ENCODE data around the gene SEPTIN1.
A peak's percentile ranks its signal among the peaks of the same experiment; 100 is the strongest.
"Not testable (repeated sequence)": the region's sequence is repeated elsewhere in the genome, so short reads cannot be mapped to it uniquely, and the experiment has no call there.

Gene SEPTIN1

DNA sequence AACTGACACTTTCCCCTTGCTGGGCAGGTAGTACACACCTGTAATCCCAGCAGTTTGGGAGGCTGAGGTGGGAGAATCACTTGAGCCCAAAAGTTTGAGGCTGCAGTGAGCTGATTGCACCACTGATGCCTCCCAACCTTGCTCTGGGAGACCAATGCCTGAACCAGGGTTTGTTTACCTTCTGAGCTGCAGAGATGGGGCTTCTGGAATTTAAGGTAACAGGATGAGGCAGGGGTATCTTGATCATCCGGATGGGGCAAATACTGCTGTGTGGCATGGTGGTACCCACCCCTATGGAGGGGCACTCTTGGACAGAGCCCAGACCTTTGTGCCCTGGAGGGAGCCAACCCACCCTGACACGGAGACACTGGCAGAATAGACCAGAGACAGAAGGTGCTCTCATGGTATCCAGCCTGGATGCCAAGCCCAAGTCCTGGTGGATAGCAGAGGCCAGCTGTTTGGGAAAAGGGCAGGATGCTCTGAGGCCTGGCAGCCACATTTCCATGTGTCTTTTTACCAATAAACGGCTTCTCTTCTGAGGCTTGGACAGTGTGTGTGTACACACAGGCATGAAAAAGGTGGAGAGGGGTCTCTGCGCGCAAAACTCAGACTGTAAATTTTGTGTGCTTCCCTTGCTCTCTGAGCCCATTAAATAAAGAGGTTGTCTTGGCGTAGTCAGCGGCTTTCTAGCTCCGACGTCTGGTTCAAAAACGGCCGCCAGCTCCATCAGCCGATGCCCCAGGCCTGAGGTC lies 17.2 kb upstream of the SEPTIN1 start:
- DNase-seq, result peak in 1 of 2 experiments; percentile 42

DNA sequence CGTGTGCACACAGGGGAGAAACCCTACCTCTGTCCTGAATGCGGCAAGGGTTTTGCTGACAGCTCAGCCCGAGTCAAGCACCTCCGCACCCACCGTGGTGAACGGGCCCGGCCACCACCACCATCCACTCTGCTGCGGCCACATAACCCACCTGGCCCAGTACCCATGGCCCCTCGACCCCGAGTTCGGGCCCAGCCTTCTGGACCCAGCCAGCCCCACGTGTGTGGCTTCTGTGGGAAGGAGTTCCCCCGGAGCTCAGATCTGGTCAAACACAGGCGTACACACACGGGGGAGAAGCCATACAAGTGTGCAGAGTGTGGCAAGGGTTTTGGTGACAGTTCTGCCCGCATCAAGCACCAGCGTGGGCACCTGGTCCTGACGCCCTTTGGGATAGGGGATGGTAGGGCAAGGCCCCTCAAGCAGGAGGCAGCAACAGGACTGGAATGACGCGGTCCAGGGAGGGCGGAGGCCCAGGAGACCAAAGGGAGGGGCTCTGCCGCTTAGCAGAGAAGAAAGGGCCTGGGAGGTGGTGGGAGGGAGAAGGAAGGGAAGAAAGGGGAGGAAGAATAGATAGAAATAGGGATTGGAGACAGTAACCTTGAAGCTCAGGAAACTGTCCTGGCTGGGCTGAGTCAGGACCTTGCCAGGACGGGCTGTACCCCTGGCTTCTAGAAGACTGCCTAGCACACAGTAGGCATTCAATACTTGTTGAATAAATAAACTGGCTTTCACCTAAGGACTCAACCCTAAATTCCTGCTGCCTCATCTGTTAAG lies 16.5 kb upstream of the SEPTIN1 start:
- no peak for DNase-seq

DNA sequence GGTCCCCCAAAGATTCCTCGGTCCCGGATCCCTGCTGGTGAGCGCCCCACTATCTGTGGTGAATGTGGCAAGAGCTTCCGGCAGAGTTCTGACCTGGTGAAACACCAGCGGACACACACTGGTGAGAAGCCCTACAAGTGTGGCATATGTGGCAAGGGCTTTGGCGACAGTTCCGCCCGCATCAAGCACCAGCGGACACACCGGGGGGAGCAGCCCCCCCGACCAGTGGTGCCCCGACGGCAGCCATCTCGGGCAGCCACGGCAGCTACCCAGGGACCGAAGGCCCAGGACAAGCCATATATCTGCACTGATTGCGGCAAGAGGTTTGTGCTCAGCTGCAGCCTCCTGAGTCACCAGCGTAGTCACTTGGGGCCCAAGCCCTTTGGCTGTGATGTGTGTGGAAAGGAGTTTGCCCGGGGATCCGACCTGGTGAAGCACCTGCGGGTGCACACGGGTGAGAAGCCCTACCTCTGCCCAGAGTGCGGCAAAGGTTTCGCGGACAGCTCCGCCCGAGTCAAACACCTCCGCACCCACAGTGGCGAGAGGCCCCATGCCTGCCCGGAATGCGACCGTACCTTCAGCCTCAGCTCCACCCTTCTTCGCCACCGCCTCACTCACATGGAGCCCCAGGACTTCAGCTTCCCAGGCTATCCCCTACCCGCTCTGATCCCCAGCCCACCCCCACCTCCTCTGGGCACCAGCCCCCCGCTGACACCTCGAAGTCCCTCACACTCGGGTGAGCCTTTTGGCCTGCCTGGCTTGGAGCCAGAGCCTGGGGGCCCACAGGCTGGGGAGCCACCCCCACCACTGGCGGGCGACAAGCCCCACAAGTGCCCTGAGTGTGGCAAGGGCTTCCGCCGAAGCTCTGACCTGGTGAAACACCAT lies 15.7 kb upstream of the SEPTIN1 start:
- no peak for DNase-seq

DNA sequence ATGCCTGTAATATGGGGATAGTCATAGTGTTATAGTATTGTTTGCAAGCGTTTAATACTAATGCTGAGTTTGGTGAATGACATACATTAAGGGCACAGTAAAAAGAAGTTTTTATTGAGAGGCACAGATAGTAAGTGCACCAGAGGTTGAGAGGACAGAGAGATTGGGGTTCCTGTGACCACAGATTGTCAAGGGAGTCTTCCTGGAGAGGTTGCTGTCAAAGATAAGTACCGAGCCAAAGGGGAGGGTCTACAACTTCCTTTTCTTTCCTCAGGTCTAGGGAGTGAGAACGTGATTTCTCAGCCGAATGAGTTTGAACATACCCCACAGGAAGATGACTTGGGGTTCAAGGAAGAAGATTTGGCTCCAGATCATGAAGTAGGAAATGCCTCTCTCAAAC lies 14.7 kb upstream of the SEPTIN1 start:
- DNase-seq, result no peak

DNA sequence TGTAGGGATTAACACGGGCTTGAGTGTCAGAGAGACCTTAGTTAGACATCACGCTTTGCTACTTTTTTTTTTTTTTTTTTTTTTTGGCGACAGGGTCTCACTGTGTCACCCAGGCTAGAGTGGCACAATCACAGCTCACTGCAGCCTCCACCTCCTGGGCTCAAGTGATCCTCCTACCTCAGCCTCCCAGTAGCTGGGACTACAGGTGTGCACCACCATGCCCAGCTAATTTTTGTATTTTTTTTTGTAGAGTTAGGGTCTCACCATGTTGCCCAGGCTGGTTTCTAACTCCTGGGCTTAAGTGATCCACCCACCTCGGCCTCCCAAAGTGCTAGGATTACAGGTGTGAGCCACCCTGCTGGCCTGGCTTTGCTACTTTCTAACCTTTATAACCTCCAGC lies 14.3 kb upstream of the SEPTIN1 start:
- DNase-seq, result not testable (repeated sequence)

DNA sequence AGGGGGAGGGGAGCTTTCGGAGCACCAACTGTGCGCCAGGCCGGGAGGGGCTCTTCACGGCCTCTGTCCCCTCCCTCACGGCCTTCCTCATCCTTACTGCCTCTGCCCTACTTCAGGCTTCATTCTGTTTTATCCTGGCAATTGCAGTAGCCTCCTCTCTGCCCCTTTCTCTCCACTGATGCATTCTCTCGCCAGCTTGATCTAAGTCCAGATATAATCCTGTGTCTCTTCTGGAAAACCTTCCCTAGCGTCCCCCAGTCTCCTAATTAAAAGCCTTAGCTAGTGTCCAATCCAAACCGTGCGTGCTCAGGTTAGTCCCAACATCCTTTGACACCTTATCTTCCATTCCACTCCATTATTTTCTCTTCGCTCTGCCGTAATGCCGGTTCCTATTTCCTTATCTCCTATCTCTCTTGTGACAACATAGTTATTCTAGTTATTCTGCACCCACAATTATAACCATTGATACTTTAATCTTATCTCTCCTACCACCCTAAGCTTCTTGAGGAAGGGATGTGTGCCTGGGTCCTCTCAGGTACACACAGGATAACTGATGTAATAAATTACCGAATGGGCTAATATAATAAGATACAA lies 13.7 kb upstream of the SEPTIN1 start:
- DNase-seq, result no peak

DNA sequence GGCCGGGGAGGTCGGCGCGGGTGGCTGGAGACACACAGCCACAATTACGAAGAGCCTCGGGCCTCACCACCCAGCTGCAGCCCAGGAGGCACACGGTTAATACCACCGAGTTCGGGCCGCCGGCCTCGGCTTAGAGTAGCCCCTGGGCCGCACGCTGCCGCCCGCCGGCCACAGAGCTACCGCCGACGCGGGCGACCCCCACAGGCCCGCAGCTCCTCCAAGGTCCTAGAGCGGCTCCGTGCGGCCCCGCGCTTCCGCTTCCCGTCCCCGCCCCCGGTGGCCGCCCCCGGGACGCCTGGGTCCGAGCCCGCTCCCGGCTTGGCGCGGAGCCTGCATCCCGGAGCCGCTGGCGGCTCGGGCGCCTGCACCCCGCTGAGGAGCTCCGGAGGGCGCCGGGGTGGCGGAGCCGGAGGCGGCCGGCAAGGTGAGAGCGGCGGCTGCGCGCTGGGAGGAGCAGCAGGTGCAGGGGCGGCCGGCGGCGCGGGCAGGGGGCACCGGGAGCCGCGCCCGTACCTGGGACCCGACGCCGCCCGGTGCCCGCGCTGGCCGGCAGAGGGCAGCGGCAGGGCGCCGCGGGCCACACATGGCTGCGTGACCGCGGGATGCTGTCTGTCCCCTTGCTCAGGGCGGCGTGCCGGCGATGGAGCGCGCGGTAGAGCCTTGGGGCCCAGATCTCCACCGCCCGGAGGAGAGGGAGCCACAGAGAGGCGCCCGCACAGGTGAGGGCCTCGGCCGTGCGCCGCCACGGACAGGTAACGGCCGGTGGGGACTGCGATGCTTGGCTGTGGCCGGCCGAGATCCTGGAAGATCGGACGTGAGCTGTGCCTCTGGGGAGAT lies 13.0 kb upstream of the SEPTIN1 start, which contains the start of gene ZNF48:
TSS of gene ZNF48 (plus strand) at position 266 of the 837 bp plus-strand sequence. CDS start at position 641, 375 bp downstream.
- DNase-seq, result peak; percentile 85 to 94

DNA sequence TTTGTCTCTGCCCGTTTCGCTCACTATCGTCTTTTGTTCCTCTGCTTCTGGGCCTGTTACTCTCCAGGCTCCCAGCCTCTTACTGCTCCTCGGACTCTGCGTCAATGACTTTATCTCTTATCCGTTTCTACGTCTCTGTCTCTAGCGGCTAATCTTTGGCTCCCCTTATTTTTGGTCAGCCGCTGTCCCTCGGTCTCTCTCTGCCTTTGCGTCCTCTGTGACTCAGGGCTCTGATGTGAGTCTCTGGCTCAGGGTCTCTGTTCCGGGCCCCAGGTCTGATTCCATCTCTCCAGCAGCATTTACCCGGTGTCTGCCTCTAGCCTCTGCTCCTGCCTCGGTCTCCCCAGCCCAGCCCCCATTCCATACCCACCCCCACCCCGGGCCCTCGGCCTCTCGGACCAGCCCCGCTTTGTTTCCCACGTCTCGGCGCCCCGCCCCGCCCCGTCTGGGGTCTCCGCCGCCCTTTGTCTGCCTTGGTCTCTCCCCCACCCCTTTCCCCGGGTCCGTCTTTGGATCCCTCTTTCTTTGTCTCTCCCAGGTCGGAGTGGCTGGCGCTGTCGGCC lies 12.3 kb upstream of the SEPTIN1 start:
- no peak for DNase-seq

DNA sequence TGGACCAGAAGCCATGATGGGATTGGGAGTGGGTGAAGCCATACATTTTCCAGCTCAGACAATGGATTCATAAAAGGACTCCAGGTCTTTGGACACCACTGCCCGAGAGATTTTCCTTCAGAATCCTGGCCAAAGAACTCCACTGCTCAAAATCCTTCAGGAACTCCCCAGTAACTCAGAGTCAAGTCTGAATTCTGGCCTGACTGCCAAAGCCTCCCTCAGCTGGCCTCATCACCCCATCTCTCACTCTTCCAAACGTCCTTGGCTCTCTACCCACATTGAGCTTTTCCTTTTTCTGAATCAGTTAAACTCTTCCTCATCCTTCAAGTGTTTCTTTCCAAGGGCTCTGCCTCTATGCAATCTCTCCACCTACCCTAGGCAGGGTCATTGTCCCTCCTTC lies 1.2 kb upstream of the SEPTIN1 start:
- no peak for DNase-seq

DNA sequence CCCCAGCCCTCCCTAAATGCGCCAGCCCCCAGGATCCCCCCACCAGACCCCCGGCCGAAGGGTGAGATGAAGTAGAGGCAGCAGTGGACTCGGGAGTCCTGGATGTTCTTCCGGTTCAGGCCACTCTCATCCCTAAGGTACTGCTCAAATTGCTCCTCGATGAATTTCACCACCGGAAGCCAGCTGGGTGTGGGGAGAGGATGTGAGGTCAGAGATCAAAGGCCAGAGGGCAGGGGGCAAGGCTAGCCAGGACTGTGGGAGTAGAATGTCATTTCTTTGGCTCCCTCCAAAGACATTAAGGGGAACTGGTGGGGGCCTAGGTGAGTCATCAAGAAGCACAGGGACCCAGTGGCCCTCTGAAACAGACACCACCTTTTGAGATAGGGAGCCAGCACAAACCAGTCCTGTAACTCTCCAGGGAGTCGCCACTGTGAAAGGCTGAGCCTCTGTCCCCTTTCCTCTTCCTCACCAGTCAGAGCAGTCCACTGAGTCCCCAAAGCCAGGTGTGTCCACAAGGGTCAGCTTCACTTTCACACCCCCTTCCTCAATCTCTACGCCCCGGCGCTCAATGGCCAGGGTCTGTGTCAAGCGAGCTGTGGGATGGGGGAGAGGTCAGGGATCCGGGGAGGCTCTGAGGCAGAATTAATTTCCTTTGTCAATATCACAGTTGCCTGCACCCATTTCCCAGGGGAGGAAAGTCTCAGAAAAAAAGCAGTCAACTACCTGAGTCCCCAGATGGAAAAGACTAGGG lies 895 bp downstream of the SEPTIN1 start:
- no peak for DNase-seq

DNA sequence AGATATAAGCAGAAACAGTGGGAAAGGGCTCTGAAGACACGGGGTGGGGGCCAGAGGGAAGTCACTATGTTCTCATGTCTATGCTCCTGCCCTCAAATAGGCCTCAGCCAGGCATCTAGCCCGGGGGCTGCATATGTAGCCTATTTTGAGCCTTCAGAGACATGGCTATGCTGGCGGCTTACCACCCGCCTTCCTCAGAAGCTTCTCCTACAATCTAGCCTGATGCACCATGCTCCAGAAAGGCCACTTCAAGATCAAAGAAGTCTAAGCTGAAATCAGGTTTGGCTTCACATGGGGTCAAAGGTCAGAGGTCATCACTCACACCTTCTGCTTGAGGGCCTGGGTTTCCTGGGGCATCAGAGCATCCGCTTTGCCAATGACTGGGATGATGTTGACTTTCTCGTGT lies 1.6 kb downstream of the SEPTIN1 start:
- DNase-seq, result no peak

DNA sequence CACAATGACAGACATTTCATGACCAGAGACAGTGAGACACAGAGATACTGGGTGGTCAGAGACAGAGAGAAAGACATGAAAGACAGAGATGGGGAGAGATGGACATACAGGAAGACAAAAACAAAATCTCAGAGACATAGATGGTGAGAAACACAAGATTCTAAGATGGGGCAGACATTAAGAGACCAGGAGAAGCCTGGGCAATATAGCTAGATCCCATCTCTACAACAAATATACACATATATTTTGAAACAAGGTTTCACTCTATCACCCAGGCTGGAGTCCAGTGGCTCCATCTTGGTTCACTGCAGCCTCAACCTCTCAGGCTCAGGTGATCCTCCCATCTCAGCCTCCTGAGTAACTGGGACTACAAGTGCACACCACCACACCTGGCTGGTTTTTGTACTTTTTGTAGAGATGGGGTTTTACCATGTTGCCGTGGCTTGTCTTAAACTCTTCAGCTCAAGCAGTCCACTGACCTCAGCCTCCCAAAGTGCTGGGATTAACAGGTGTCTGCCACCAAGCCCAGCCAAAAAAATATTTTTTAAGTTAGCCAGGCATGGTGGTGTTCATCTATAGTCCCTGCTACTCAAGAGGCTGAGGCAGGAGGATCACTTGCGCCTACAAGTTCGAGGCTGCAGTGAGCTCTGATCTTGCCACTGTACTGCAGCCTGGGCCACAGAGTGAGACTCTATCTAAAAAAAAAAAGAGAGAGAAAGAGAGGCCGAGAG lies 2.1 kb downstream of the SEPTIN1 start:
- DNase-seq, result no peak

DNA sequence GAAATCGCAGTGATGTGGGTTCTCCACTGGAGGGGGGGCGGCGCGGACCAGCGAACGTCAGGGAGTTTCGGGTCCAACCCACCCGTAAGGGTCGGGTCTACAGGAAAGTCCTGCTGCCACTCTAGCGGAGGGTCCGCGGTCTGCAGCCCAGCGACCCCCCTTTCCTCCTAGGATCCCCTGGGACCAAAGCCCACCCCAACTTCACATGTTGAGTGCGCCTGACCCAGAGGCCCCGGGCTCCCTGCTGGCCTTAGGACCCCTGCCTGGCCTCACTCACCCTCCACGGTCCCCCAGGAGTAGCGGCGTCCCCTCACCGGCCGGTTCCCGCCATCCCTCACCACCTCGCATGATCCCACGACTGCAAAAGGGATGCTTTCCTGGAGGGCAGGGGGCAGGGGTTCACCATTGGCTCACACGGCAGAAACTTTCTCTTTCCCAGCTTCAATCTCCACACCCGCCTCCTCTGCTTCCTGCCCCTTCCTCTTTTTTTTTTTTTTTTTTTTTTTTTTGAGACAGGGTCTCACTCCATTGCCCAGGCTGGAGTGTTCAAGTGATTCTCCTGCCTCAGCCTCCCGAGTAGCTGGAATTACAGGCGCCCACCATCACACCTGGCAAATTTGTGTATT lies 3.1 kb downstream of the SEPTIN1 start:
- no peak for DNase-seq

DNA sequence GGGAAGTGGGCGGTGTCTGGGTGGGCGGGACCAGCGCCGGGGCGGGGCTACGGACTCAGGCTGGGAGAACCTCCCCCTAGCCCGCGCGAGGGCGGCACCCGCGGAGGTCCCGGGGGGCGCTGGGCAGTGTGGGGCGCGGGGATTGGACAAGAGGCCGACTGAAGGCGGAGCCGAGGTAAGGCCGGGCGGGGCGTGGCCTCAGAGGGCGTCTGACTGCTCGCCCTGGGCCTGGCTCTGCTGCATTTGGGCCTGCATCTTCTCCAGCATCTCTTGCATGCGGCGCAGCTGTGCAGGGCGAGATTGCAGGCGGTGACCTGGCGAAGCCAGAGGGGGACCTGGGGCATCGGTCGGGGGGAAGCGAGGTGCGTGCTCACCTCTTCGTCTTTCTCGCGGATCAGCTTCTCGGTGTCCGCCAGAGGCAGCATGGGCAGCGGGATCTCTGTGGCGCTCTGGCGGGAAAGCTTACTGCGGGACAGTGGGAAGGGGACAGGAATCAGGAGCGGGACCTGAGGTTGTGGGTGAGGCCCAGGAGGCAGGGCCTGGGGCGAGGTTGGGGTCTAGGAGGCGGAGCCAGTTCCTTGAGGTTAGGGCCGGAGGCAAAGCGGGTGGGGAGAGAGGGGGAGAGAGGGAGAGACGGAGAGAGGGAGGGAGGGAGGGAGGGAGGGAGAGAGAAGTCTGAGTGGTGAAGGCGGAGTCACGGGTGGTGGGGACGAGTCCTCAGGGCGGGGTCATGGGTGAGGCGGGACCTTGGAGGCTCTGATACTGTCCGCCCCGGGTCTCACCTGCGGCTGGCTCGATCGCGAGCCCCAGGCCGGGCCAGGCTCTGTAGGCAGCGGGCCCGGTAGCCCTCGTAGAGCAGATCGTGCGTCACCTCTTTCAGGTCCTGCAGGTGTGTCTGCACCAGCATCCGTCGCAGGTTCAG lies 3.9 kb downstream of the SEPTIN1 start:
- DNase-seq, result peak; percentile 97 to 99

DNA sequence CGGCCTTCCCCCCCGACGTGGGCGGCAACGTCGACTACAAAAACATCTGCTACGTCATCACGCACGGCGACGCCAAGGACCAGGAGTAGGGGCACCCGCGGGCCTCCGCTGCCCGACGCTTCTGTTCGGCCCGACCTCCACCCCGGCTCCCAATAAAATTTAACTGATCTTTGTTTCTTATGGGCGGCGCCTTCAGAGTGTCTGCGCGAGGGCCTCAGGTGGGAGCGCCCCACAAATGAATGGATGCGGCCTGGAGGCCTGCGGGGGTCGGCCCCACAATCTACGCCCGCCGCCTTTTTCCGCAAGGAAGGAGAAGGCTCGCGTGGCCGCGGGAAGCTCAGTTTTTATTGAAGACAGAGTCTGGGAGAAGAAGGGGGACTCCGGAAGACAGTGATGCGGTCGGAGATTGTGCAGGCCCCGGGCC lies 4.5 kb downstream of the SEPTIN1 start:
- peak; percentile 84 to 85 for DNase-seq

DNA sequence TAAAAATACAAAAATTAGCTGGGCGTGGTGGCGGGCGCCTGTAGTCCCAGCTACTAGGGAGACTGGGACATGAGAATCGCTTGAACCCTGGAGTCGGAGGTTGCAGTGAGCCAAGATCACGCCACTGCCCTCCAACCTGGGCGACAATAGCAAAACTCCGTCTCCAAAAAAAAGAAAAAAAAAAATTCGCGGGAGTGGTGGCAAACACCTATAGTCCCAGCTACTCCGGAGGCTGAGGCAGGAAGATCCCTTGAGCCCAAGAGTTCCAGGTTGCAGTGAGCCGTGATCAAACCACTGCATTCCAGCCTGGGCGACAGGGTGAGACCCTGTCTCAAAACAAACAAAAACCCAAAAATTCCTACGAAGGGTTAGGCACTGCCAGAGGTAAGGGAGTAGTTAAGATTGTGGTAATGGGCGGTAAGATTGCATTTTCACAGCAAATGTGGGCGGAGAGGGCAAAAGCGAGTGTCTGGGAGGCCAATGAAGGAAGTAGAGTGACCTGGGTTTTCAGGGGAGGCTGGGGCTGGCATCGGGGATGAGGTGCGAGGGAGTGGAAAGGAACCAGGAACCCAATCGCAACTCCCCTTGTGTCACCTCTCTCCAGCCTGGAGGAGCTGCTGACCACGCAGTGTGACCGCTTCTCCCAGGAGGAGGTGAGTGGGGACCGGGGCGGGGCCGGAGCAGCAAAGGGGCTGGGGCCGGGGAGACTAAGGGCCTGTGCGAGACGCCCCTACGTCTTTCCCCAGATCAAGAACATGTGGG lies 5.1 kb downstream of the SEPTIN1 start:
- no peak for DNase-seq

DNA sequence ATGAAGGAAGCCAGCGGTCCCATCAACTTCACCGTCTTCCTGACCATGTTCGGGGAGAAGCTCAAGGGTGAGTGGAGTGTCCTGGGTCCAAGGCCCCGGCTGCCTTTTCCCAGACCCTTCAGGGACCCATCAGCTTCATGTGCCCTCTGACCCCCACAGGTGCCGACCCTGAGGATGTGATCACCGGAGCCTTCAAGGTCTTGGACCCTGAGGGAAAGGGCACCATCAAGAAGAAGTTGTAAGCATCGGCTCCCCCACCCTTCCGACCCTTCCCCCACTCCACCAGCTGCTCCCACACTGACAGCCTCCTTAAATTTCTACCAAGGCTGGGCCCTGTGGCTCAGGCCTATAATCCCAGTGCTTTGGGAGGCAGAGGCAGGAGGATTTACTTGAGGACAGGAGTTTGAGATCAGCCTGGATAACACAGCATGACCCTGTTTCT lies 5.9 kb downstream of the SEPTIN1 start:
- peak in 1 of 2 experiments; percentile 33 for DNase-seq
